ENCODE results near the gene CTBP1.
A peak's percentile ranks its signal among the peaks of the same experiment; 100 is the strongest.
"Not testable (repeated sequence)": the region's sequence is repeated elsewhere in the genome, so short reads cannot be mapped to it uniquely, and the experiment has no call there.

Gene CTBP1

DNA sequence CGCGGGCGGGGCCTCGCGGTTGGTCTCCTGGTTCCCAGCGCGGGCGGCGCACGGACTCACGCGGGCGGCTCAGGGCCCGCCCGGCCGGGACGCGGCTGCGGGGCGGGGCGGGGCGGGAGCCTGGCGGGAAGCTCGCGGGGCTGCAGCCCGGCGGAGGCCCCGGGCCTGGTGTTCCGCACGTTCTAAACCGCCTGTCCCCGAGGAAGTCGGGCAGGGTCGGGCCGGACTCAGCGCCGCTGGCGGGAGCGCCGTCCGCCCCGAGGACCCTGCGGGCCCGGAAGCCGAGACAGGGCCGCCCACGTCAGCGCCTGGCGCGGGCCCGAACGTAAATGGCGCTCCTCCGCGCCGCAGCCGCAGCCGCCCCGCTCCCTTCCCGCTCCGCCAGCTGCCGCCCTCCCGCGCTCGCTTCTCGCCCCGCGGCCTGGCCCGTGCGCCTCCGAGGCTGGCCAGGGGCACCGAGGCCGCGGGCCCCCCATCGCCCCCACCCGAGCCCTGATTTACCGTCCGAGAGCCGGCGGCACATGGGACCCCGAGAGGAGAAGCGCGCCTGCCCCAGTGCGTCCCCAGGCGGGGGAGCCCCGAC, 309 bp upstream of the CTBP1 start:
- DNase-seq: peak; percentile 83

DNA sequence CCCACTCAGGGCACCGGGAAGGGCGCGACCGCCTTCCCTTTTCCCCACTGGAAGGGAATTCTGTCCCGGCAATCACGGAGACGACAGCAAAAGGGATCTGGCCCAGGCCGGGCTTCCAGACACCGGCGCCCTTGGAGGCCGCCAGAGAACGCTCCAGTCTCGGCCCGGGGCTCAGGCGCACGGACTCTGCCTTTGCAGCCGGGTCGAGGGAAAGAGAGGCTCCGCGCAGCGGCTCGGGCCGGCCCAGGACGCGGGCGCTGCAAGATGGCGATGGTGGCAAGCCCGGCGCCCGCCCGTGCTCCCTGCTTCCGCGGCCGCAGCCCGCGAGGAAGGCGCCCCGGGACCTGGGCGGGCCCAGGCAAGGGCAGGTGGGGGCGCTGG, 1.1 kb downstream of the CTBP1 start:
- no peak for DNase-seq

DNA sequence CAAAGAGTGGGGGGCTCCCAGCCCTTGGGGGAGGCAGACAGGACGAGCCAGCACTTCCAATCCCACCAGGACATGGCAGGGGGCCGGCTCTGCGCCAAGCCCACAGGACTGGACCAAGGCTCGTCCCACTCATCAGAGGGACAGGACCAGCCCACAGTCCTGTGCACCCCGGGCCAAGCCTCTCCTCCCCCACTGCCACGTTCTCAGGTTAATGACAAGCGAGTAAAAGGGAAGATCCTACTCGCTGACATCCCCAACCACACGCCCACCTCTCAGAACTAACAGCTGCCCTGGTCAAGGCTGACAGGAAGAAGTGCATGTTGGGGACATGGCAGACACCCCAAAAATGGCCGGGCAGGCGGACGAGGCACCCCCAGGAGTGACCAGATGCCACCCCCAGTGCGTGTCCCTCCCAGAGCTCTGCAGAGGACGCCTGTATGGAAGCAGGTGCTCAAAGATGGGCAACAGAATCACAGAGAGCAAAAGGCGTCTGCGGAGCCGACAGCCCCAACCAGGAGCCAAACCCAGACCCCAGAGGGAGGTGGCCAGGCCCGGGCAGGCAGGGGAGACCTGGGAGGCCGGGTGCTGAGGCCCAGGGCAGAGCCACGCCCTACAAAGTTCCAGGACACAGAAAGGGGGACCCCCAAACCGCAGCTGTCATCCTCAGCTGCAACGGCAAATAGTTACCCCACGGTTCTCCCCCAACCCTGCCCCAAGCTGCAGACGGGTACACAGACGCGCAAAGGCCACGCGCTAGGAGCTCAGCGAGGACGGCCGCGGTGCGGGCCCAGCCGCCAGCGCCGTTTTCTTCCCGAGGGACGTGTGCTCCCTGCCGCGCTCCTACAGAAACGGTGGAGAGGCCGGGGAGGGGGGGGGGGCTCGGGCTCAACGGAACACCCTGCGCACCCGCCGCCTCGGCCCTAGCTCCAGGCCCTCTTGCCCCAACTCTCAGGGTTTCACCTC, 1.7 kb downstream of the CTBP1 start:
- peak; percentile 48 for DNase-seq

DNA sequence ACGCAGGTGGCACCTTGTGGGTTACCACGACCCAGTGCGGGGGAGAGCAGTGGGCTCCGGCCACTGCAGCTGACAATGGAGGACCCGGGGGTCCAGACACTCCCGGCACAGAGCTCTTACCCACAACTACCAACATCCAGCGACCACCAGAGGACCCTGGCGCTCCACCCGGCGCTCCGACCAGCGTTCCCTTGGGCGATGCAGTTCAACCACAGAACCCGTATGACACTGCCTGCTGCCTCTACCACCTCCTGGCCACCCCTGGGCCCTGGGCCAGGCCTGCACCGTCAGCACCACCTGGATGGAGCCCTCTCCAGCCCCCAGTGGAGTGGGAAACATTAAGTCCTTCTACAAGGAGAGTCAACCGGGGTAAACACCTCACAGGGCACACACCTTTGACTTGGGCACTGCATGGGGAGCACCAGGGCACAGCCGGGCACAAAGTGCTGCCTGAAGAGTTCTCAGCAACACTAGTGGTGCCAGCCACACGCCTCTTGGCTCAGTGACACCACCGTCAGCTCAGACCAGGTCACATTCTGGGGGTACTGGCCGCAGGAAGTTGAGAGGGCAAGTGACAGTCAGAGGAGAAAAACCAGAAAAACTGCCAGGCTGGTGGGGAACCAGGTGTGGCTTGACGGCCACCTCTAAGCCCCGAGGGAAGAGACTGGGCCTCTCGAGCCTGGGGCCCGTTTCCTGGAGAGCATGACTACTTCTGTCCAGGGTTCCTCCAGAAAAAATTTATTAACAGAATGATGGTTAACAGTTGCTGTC, 2.6 kb downstream of the CTBP1 start:
- DNase-seq: peak; percentile 30

DNA sequence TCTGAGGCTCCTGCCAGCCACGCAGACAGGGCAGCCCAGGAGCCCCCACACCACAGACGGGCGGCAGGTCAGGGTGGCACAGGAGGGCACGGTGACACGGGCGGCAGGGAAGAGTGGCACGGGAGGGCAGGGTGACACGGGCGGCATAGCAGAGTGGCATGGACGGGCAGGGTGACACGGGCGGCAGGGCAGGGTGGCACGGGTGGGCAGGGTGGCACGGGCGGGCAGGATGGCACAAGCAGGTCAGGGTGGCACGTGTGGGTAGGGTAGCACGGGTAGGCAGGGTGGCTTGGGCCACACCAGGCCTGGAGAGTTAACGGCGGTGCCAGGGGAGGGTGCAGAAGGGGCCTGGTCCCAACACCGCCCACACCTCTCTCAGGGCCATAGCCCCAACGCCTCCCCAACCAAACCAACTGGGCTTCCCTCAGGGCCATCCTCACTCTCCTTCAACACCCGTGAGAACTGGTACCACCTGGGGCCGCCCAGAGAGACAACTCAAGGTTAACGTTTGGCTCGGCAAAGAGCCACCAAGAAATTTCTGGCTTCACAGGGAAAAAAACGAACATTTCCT, 3.4 kb downstream of the CTBP1 start:
- peak; percentile 29 for DNase-seq

DNA sequence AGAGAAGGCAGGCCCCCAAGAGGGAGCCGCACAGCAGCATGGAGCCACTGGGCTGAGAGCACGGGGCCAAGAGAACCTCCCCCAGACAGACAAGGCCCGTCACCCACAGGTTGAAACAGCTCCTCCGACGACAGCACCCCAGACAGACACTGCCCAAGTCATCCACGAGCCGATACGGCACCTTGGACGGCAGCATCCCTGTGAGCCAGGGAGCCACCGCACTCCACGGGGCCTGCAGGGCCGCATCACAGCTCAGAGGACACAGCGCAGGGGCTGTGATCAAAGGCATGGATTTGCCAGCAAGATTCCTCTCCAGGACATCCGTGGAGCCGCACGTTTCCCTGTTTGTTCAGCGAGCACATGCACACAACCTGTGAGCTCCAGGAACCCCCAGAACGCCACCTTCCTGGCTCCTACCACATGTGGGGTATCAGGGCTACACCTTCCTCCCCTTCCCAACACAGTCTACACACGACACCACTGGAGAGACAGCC, 3.9 kb downstream of the CTBP1 start:
- no peak for DNase-seq

DNA sequence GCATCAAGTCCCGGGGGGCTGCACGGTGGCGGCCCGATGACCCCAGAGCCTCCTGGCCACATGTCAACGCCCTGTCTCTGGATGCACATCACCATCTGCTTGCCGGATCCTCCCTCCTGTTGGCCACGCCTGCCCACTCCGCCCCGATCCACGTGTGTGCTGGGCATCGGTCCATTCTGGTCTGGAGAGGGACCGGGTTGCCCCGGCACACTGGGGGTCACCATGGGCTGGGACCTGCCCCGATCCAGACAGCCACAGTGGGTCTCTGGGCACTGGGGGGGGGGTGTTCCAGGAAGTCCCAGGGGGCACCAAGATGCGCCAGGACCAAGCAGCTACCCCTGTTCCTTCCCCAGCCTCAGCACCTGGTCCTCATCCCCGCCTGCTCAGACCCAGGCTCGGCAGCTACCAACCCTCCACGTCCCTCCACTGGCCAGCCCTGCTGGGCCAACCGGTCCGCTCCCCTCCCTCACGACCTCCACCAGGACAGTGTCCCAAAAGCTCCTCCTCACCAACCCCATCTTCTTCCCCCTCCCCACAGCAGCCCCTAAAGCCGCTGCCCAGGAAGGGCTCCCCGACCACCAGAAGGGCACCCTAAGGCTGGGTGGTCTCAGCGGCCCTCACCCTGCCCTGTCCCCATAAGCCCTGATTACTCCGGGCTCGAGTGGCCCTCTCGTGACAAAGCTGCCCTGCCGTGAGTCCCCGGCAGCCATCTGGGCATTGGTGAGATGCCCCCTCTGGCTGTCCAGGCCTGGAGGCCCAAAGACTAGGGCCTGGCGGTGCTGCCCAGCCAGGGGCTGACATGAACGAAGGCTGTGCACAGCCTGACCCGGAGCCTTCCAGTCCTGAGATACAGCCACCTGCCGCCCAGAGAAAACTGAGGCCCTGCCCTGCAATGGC, 4.6 kb downstream of the CTBP1 start:
- peak; percentile 27 for DNase-seq

DNA sequence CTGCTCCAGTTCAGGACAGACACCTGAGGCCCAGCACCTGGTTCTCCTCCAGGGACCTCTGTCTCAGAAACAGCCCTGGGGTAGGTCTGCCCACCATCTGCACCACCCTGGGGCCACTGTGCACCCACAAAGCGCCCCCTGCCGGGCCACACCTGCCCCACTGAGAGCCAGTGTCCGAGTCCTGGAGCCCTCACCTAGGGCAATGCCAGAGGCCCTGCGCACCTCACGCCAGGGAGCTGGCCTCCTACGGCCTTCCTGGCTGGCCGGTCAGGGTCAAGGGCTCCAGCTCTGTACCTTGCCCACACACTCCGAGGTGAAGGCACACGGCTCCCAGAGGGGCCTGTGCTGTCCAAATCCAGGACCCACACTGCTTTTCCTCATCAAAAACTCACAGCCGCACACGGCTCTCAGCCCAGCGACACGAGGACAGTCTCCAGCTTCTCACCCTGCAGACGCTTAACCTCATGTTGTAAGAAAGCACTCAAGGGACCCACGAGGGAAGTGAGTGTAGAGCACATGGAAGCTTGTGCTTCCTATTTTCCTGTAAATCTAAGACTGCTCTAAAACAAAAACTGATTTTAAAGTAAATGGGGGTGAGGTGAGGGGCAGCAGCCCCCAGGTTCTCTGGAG, 5.4 kb downstream of the CTBP1 start:
- peak; percentile 29 for DNase-seq

DNA sequence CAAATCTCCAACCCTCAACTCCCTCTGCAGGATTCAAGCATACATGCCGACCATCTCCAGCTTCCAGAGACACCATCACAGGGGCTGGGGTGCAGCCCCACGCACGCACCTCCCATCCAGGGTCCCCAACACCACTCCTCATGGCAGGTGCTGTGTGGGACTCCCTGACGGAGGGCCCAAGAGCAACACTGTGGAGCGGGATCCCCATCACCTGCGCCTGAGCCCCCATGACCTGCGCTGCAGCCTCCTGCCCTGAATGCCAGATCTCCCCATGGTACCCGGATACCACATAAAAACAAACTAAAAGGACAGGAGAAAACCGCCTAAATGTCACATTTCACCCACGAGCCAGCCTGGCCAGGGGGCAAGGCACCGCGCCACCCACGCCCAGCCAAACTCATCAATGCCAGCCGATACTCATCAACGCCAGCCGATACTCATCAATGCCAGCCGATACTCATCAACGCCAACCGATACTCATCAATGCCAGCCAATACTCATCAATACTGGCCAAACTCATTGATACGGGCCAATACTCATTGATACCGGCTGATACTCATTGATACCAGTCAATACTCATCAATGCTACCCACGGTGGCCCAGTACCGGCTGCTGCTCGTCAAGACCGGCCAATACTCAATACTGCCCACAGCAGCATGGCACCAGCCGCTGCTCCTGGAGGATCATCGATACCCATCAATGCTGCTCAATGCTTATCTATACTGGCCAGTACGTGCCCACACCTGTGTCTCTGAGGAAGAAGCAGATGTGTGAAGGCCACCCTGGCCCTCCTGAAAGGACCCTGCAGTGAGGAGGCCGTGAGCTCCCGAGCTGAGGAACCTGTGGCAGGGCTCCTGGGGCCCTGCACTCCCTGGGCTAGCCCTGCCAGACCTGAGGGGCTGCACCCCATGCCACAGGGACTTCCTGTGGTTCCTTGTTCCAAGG, 6.2 kb downstream of the CTBP1 start:
- no peak for DNase-seq

DNA sequence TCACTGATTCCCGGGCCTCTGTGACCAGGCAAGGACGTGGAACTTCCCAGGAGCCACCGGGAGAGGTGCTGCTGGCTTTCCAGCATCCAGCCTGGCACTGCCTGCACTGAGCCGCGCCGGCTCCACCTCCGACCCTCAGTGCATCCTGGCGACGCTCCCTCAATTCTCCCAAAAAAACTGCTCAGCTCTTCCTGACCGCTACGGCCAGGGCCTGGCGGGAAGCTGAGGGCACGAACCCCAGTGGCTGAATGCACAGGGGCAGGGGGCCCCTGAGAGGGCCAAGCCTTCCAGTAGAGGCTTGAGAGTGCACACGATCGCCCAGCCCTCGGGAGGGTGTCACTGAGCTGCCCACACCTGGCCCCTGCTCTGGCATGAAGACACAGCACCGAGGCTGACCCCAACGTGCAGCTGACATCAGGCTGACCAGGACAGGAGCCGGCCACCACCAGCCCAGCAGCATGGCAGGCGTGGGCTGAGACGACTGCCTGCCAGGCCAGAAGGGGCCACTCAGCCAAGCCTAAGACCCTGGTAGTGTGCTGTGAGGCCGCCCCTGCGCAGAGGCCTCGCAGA, 6.9 kb downstream of the CTBP1 start:
- peak; percentile 23 for DNase-seq

DNA sequence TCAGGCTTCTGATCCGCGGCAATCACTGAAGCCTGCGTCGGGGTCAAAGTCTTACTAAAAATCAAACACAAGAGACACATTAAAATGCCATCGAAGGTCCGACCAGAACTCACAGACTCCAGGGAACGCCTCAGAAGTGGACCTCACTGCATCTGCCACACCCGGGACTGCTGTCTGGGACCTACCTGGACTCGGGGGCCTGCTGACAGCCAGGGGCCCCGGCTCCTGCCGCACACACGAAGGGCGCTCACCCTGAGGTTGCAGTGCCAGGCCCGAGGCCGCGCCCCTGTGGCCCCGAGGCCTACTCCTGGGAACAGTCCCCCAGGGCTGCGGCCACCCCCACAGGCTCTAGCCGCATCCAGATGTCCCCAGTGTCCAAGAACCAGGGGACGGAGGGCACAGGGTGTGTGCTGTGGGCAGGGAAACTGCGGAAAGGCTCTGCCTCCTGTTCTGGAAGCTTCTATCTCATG, 7.4 kb downstream of the CTBP1 start:
- DNase-seq: peak; percentile 13

DNA sequence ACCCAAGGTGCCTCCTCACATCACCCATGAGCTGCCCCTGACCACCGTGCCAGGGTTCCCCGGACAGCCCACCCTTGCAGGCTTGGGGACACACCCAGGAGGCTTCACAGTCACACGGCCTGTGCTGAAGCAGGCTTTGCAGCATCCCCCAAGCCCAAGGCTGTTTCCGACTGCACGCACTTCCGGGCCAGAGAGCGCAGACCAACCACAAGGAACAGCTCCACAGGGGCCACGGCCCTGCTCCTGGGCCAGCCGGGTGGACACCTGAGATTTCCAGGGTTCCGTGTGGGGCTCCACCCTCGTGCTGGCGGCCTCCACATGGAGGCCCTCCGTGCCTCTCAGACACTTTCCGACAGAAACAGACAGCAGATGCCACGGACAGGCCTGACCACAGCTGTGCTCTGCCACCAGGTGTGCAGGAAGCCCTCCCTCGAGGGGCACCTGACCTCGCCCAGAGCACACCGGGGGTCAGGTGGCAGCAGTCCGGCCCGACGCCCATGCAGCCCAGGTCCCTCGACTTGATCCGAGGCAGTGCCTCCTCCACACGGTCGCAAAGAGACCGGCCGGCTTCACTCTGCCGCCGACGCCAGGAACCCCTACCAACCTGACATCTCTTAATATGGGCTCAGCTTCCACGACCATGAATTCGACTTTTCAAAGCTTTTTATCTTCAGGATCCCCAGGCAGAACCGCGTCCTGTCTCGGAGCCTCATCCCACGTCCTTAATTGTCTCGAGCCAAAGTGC, 8.0 kb downstream of the CTBP1 start:
- DNase-seq: peak; percentile 25

DNA sequence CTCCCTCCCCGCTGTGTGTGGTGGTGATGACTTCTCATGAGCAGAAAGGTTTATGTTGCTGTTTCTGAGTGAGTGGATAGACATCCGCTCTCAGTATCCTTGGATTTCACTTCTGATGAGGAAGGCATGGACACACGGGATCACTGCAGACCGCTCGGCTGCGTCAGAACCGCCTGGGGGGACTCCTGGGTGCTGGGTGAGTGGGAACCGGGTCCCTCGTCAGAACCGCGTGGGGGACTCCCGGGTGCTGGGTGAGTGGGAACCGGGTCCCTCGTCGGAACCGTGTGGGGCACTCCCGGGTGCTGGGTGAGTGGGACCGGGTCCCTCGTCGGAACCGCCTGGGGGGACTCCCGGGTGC, 9.0 kb downstream of the CTBP1 start:
- DNase-seq: no peak

DNA sequence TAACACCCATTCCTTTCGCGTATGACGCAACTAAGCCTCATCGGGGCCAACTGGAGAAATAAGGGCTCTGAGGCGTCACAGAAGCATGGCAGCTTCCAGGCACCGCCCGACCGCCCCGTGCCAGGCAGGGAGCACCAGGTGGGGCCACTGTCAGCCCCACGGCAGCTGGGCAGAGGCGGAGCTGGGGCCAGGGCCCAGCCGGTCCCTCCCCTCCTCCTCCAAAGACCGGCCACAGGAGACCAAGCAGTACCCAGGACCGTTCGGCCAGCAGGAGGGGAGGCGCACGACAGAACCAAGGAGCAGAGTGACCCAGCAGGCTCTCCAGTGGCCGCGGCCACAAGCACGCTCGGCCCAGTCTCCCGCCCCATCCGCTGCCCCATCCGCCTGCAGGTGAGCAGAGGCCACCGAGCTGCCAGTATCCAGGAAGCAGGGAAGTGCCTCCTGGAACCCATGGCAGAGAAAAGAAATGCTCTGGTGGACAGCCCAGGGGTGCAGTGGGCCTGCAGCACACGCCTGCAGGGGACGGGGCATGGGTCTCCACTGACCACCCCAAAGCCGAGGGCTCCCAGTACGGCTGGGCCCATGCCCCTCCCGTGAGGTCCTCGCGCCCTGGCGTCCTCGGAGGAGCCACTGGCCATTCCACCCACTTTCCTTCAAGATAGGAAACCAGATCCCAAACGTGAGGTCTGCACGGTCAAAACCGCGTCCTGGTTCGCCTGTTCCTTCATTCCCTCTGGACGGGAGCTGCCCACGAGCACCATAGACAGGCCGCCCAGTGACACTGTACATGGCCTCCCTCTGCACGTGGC, 9.6 kb downstream of the CTBP1 start:
- peak; percentile 27 for DNase-seq

DNA sequence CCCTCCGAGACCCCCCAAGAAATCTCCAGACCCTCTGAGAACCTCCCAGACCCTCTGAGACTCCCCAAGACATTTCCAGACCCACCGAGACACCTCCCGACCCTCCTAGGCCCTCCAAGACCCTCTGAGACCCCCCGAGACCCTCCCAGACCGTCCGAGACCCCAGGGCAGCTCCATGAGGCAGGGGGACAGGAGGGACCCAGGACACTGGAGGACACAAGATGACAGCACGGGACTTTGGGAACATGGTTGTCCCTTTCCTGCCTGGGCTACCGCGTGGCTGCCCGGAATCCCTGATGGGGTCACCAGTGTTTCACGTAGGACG, 10.3 kb downstream of the CTBP1 start:
- DNase-seq: no peak

DNA sequence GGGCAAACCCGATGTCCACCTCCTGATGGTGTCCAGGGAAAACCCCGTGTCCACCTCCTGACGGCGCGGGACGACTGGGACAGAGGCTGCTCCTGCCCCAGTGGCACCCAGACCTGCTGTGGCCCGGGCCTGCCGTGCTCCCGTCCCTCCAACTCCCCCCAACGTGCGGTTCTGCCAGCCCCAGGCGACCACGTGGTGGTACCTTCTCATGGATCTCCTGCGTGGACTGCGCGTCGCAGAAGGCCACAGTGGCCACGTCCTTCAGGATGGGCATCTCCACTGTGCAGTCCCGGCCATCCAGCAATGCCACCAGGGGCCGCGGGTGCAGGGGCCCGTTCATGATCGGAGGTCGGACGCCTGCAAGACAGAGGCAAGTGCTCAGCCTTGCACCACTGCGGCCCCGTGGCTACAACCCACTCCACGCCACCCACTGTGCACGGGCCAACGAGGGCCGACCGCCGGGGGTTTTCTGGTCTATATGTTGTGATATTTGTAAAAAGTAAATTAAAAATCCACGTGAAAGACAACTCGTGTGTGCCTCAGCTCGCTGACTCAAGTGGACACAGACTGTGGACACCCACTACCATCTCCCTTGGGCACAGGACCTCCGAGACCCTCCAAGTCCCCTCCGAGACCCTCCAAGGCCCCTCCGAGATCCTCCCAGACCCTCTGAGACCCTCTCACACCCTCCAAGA, 10.8 kb downstream of the CTBP1 start:
- DNase-seq: no peak

DNA sequence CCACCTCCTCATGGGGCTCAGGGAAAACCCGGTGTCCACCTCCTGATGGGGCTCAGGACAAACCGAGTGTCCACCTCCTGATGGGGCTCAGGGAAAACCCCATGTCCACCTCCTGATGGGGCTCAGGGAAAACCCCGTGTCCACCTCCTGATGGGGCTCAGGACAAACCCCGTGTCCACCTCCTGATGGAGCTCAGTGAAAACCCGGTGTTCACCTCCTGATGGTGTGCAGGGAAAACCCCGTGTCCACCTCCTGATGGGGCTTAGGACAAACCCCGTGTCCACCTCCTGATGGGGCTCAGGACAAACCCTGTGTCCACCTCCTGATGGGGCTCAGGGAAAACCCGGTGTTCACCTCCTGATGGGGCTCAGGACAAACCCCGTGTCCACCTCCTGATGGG, 11.7 kb downstream of the CTBP1 start:
- not testable (repeated sequence) for DNase-seq

DNA sequence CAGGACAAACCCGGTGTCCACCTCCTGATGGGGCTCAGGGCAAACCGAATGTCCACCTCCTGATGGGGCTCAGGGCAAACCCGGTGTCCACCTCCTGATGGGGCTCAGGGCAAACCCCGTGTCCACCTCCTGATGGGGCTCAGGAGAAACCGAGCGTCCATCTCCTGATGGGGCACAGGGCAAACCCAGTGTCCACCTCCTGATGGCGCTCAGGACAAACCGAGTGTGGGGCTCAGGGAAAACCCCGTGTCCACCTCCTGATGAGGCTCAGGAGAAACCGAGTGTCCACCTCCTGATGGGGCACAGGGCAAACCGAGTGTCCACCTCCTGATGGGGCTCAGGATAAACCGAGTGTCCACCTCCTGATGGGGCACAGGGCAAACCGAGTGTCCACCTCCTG, 12.1 kb downstream of the CTBP1 start:
- not testable (repeated sequence) for DNase-seq

Data from activated CD4-positive, CD25-positive, alpha-beta regulatory T cell treated with anti-CD3 and anti-CD28 coated beads, Interleukin-2, amount 50 U/mL, for 72 hours (primary cell).